Spleen (tissue), 7 donors: ENCODE measurements around the gene MRPL52.

Experiments
- CTCF ChIP-seq, 11 experiments: fragments of 200-600 bp in 7 of 11; fragments of 450-650 bp in 4 of 11; sonication (generic) in 4 of 11; IDR thresholded peaks in 8 of 11; conservative IDR thresholded peaks in 3 of 11; 1 replicate in 7 of 11; 2 replicates in 4 of 11; pipeline versions ENCODE4 v1.4.0 to v1.8.0; 2016 to 2021; ENCODE audit warnings: antibody characterized with exemption in 11 of 11, inconsistent platforms in 4 of 11, mild to moderate bottlenecking in 1 of 11
- POLR2A ChIP-seq, 3 donors: fragments of 450-650 bp; IDR thresholded peaks; one replicate each; pipeline ENCODE4 v1.5.1; 2017; ENCODE audit warnings: antibody characterized with exemption in 3 of 3, mild to moderate bottlenecking in 1 of 3
- POLR2AphosphoS5 ChIP-seq, 3 donors: sonication (generic); formaldehyde crosslinking; IDR thresholded peaks; one replicate each; pipeline ENCODE4 v1.5.1; 2017; ENCODE audit warnings: antibody characterized with exemption in 3 of 3
- donor health status: DM: no; HTN: no; CAD: no; lungs with moderate emphysema.
- donor health status: DM: no; HTN: no; CAD: no.
- donor health status: DM: no; HTN: no; CAD: no.

- TF ChIP-seq CTCF (IDR thresholded peaks at IDR 0.05 in 8 of 11, conservative IDR thresholded peaks at IDR 0.05 in 3 of 11) (no peak), POLR2A (IDR thresholded peaks at IDR 0.05) (no peak), POLR2AphosphoS5 (IDR thresholded peaks at IDR 0.05) (peak in 1 of 3 donors; percentile 31)
Observed at GRCh38 chr14:22882064-22882463, 52.4 kb downstream of the MRPL52 start.
